CMK (cell line): ENCODE results near the gene NUBP2.

Experiments used
- DNase-seq: peaks from one replicate; pipeline ENCODE4 v3.0.0-alpha.2; 2010; ENCODE audit warnings: low read depth

The NUBP2 gene

DNA sequence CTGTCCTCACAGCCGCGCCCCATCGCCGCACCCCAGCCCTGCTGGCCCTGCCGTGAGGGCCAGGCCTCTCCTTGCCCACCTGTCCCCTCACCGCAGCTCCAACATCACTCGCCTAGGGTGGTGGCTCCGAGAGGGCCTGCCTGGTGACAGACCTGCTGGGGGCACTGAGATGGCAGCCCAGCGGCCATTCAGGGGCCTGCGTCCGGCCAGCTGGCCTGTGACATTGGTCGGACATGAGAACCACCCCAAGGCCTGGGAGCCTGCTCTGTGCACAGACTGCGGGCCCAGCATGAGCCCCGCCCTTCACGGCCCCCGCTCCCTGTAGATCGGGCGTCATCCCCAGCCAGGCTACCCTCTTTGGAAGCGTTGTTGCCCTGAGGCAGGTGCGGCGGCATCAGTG lies 23.2 kb upstream of the NUBP2 start:
- DNase-seq: no peak

GRCh38 chr16:1760911-1761310 lies 21.8 kb upstream of the NUBP2 start:
- DNase-seq: no peak

DNA sequence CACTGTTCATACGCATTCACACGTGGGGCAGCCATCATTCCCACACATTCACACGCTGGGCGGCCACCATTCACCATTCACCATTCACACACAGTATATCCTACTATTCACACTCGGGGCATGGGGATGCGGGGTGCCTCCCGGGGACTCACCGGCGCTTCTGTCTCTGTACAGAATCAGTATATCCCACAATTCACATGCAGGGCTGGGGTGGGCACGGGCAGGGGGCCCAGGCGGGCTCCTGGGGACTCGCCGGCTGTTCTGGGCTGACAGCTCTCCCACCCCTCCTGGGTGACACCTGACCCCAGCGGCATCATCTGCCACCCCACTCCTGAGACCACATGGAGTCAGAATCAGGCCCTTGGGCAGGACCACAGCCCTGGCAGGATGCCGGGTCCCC lies 21.0 kb upstream of the NUBP2 start:
- DNase-seq: no peak

DNA sequence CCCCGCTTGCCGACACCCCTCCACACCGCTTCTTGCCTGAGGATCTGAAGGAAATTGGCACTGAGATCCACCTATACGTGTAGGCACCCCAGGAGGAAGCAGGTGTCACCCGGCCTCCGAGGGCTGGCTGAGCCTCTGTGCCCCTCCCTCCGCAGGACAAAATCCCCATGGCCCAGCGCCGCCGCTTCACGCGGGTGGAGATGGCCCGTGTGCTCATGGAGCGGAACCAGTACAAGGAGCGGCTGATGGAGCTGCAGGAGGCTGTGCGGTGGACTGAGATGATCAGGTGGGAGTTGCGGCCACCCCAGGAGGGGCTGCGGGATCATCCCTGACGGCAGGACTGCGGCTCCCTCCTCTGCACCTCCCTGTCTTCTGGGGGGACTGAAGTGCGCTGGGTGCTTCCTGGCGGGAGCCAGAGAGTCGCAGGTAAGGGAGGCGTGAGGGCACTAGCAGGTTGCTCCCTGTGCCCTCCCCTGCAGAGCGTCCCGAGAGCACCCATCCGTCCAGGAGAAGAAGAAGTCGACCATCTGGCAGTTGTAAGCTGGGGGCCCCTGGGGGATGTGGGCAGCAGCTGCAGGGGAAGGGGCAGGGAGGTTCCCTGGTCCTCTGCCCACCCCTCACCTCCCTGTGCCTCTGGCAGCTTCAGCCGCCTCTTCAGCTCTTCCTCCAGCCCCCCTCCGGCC lies 20.4 kb upstream of the NUBP2 start:
- no peak for DNase-seq

DNA sequence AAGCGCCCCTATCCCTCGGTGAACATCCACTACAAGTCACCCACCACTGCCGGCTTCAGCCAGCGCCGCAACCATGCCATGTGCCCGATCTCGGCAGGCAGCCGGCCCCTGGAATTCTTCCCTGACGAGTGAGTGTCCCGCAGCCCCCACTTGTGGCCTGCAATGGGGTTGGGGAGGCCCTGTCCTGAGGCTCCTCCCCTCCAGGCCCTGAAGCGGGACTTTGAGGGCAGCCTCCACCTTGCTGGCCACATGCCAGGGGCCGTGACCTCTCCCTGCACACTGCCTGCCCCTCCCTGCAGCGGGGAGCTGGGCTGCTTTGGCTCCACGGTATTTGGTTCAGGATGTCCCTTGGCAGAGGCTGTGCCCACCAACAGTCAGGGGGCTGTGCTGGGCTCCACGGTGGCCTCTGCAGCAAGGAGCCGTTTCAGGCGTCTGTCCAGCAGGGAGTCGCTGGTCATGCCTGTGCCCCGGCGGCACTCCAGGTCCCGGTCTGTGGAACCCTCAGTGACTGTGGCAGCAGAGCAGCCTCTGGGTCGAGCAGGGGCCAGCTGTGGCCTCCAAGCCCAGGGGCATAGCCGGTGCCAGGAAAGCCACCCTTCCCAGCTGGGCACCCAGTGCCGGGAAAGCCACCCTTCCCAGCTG lies 19.8 kb upstream of the NUBP2 start:
- DNase-seq: no peak

DNA sequence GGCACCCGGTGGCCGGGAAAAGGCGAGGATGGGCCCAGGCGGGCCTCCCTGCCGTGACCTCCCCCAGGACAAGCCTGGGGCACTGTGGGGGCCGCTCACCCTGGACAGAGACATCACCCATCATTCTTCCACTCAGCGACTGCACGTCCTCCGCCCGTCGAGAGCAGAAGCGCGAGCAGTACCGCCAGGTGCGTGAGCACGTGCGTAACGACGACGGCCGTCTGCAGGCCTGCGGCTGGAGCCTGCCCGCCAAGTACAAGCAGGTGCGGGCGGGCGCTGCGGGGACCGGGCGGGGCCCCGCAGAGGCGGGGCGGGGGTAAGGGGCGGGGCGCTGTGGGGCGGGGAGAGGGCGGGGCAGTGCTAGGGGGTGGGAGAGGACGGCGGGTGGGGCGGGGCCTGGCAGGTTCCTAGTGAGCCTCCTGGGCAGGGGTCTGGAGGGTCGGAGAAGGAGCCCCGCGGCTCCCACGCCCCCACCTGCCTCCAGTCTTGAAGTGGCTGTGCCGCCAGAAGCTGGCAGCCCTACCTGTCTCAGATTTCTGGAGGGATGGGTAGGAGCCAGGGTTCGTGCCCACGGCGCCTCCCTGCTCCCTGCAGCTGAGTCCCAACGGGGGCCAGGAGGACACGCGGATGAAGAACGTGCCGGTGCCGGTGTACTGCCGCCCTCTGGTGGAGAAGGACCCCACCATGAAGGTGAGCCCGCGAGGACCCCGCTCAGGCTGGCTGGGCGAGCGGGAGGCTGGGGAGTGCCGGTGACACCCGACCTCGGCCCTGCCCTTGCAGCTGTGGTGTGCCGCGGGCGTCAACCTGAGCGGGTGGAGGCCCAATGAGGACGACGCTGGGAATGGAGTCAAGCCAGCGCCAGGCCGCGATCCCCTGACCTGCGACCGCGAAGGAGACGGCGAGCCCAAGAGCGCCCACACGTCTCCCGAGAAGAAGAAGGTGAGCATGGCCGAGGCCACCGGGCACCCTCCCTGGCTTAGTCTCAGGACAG lies 18.9 kb upstream of the NUBP2 start:
- no peak for DNase-seq

GRCh38 chr16:1764971-1765370 lies 17.8 kb upstream of the NUBP2 start:
- no peak for DNase-seq

DNA sequence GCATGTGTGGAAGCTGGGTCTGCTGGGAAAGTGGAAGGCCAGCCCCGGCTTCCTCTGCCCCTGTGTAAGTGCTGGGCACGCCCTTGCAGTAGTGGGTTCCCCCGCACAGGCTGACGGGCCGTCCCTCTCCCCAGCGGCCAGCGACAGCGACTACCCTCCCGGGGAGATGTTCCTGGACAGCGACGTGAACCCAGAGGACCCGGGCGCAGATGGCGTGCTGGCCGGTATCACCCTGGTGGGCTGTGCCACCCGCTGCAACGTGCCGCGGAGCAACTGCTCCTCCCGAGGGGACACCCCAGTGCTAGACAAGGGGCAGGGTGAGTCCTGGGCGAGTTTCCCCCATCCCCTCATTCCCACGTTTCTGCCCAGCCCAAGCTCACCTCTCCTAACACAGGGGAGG lies 16.9 kb upstream of the NUBP2 start:
- no peak for DNase-seq

GRCh38 chr16:1766231-1766630 lies 16.5 kb upstream of the NUBP2 start:
- no peak for DNase-seq

DNA sequence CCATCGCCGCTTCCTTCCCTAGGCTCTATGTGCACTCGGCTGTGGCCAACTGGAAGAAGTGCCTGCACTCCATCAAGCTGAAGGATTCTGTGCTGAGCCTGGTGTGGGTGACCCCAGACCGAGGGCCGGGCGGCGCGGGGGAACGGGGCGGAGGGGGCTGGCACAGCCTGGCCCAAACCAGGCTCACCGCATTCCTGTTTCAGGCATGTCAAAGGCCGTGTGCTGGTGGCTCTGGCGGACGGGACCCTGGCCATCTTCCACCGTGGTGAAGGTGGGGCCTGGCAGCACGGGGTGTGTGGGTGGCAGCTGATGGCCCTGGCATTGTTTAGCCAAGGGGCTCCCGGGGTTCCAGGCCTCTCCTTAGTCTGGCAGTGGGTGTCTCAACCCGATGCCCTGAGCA lies 16.1 kb upstream of the NUBP2 start:
- DNase-seq: no peak

- DNase-seq: no peak
Measured at GRCh38 chr16:1767116-1767994, 15.4 kb upstream of the NUBP2 start.

GRCh38 chr16:1768061-1768766 lies 14.5 kb upstream of the NUBP2 start:
- no peak for DNase-seq

DNA sequence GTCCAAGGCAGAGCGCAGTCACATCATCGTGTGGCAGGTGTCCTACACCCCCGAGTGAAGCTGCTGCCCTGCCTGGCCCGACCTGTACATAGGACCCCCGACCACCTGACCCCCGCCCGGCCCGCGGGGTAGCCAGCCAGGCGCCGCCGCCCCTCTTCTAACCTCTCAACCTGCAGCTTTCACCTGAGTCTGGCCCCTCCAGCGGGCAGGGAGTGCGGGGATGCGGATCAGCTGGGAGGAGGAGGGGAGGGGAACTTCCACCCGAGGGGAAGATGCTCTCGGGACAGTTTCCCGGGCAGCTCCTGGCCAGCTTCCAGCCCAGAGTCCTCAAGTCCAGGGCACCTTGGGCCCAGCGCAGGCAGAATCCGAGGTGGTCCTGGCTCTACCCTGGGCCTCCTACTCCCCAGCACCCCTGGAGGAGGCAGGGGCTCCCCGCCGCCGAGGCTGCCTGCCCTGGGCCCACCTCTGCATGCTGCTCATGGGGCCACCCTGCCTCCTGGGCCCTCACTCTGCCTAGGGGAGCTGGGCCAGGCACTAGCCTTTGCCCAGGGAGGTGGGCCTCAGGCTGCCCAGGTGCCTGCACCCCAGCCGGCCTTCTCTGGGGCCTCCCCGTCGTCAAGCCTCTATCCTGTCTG lies 13.9 kb upstream of the NUBP2 start:
- no peak for DNase-seq

DNA sequence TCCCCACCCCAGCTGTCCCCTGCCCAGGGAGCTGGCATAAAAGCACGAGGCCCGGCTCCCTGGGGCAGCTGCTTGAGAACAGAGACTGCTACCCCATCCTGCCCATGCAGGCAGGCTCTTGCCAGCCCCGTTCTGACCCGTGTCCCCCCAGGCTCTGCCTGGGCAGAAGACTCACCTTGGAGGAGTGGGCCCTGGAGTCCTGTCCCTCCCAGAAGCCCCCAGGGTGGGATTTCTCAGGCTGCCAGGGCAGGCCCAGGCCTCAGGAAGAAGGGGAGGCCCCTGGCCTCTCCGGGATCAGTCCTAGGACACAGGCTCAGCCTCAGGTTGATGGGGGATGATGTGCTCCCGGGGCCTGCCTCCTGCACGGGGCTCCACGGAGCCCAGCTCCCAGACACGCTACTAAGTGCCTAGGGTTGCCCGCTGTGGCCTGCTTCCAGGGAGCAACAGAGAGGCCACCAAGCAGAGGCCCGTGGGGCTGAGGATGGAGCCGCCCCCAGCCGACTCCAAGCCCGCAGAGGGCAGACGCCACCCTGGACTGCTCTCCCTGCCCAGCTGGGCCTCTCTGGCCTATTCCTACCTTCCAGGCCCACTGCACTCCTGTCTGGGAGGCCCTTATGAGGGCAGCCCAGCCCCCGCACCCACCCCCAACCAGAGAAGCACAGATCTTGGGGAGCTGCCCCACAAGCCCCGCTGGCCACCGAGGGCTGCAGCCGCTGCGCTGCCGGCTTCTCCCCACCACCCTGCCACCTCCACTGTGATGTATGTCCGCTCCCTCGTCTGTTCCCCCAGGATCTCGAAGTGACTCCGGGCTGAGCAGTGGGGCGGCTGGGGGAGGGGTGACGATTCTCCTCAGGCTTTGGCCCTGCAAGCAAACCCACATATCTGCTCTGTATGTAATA lies 13.1 kb upstream of the NUBP2 start:
- no peak for DNase-seq

GRCh38 chr16:1770328-1771187 lies 12.2 kb upstream of the NUBP2 start:
- no peak for DNase-seq

DNA sequence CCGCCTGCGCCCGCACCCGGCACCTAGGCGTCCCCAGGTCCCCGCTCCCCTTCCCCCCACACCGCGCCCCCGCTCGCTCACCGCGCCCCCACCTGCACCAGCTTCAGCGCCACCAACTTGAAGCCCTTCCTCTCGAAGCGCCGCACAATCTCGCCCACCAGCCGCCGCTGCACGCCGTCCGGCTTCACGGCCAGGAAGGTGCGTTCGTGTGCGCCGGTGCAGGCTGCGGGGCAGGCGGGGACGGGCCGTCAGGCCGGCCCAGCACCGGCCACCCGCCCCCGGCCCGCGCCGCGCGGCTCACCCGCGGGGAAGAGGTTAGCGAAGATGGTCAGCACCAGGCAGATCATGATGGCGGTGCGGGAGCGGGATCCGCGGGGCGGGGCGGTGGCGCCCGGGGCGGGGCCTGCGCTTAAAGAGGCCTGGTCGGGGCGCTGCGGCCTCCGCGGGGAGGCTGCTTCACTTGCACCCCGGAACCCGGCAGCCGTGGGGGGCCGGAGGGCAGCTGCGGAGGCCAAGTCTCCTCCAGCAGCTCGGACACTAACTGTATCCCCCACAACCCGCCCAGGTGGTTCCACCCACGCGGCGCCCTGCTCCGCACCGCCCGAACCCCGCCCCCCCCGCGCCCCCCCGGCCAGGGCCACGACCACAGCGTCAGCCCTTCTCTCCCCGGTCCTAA lies 11.4 kb upstream of the NUBP2 start, which contains the start of gene NME3:
Gene NME3, minus strand, starts transcription at position 356 of the 676 bp plus-strand sequence. Its CDS starts 9 bp downstream, at position 347.
- no peak for DNase-seq

- no peak for DNase-seq
Measured at GRCh38 chr16:1771864-1772361, 10.8 kb upstream of the NUBP2 start.
